Lower lobe of right lung (tissue), 2 donors: ENCODE data around the gene NPAS2. TPM values are rescaled to one million over a fixed set of nuclear protein-coding genes. Genes with fewer than 3 reads are reported as not detected.

Experiments used
- ATAC-seq, 2 donors: fragments of 200-7000 bp; cut with Tn5 transposase; one replicate each; pipeline ENCODE4 v1.9.1; 2020 to 2022; ENCODE audit warnings: mild to moderate bottlenecking in 2 of 2, moderate library complexity in 2 of 2
- DNase-seq: peaks from one replicate; pipeline ENCODE4 v3.0.0-alpha.2; 2020
- H3K27ac ChIP-seq: fragments of 200-600 bp; one replicate; pipeline ENCODE4 v1.8.0; 2022
- H3K27me3 ChIP-seq: fragments of 200-600 bp; one replicate; pipeline ENCODE4 v1.8.0; 2022; ENCODE audit warnings: low read depth
- H3K36me3 ChIP-seq: fragments of 200-600 bp; one replicate; pipeline ENCODE4 v1.8.0; 2022; ENCODE audit warnings: mild to moderate bottlenecking
- H3K4me1 ChIP-seq: fragments of 200-600 bp; one replicate; pipeline ENCODE4 v1.8.0; 2022
- H3K4me3 ChIP-seq: fragments of 200-600 bp; one replicate; pipeline ENCODE4 v1.8.0; 2022; ENCODE audit warnings: mild to moderate bottlenecking
- H3K9me3 ChIP-seq: fragments of 200-600 bp; one replicate; pipeline ENCODE4 v1.8.0; 2022
- intact Hi-C: fragments of 100-400 bp; cut with DNase I; formaldehyde crosslinking; loops from one replicate; pipeline ENCODE4 v1.11.0; 2022
- total RNA-seq: library from RNA; stranded (reverse); fragmentation: NEBNext Ultra II Directional; extraction: Animal tissue kit (Norgen Biotek cat#: 25700); gene quantifications from one replicate; pipeline ENCODE4 v1.2.1, GENCODE V29; 2021
- TF ChIP-seq, protein P1 (sequence below): fragments of 200-600 bp; IDR thresholded peaks from one replicate; pipeline ENCODE4 v1.8.0; 2022; ENCODE audit warnings: antibody characterized with exemption, mild to moderate bottlenecking
- donor health status: DM: no; HTN: yes; CAD: no; lungs with severe emphysema.

NPAS2 gene
- total RNA-seq, 1 donor from 2014 or later: 10.1 TPM

DNA sequence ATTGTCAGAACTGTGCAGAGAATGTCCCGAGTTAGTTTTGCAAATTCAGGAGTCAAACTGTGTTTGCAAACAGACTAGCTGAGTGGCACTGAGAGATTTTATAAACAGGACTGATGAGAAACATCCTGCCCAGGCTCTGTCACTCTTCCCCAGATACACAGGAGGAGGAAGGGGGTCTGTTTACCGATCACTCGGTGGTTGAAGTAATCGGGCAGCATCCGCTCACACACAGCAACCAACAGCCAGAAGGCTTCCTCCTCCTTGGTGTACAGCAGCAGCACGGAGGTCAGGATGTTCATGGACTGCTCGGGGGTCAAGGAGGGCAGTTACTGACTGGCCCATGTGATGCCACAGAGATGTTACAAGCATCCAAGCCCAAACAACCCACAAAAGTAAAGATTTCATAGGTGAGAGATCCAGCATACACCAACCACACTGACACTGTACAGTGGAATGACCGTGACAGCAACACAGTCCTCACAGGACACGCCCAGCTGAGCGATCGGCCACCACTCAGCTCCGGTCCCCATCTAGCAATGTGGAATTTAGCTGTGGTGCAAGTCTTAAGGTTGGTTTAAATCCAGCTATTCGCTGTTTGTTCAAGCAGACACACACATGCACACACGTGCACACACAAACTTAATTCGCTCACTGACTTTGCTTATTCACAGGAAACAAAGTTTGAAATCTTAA is 212.3 kb downstream of the NPAS2 start:
- DNase-seq: no peak
- H3K9me3 ChIP-seq: no peaks in the 10 kb centered on the region
- no peak overlapping the region for H3K4me3 ChIP-seq
- no peaks in the 10 kb centered on the region for H3K4me1 ChIP-seq
- intact Hi-C loops: no loop called here
- ATAC-seq: no peak
- peaks cover 70% of the 10 kb centered on the region for H3K36me3 ChIP-seq
- H3K27me3 ChIP-seq: no peaks in the 10 kb centered on the region
- TF ChIP-seq, protein P1, sequence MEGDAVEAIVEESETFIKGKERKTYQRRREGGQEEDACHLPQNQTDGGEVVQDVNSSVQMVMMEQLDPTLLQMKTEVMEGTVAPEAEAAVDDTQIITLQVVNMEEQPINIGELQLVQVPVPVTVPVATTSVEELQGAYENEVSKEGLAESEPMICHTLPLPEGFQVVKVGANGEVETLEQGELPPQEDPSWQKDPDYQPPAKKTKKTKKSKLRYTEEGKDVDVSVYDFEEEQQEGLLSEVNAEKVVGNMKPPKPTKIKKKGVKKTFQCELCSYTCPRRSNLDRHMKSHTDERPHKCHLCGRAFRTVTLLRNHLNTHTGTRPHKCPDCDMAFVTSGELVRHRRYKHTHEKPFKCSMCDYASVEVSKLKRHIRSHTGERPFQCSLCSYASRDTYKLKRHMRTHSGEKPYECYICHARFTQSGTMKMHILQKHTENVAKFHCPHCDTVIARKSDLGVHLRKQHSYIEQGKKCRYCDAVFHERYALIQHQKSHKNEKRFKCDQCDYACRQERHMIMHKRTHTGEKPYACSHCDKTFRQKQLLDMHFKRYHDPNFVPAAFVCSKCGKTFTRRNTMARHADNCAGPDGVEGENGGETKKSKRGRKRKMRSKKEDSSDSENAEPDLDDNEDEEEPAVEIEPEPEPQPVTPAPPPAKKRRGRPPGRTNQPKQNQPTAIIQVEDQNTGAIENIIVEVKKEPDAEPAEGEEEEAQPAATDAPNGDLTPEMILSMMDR: no peak
- peak overlapping the region; percentile 9 for H3K27ac ChIP-seq

DNA sequence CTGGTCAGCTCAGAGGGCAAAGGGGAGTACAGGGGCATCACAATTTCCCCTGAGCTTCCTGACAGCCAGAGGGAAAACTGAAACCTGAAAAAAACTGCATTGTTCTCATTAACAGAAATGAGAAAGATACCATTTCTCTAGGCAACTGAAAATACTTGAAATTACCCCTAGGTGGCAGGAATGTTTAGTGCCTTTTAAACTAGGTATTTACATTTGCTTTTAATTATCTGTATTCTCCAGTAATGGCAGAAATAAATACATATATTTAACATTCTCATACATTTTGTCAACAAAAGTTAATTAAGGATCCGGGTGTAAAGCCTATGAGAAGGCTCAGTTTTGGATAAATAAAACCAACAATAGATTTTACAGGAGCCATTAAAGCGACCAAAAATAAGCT is 216.6 kb downstream of the NPAS2 start:
- no peaks in the 10 kb centered on the region for H3K27me3 ChIP-seq
- DNase-seq (no peak), ATAC-seq (no peak)
- no peak overlapping the region for H3K4me3 ChIP-seq
- TF ChIP-seq, protein P1: peak; percentile 42
- intact Hi-C loops: no loop called here
- H3K36me3 ChIP-seq: peaks cover 89% of the 10 kb centered on the region
- no peak overlapping the region for H3K27ac ChIP-seq
- H3K4me1 ChIP-seq: peaks cover 14% of the 10 kb centered on the region
- H3K9me3 ChIP-seq: no peaks in the 10 kb centered on the region

DNA sequence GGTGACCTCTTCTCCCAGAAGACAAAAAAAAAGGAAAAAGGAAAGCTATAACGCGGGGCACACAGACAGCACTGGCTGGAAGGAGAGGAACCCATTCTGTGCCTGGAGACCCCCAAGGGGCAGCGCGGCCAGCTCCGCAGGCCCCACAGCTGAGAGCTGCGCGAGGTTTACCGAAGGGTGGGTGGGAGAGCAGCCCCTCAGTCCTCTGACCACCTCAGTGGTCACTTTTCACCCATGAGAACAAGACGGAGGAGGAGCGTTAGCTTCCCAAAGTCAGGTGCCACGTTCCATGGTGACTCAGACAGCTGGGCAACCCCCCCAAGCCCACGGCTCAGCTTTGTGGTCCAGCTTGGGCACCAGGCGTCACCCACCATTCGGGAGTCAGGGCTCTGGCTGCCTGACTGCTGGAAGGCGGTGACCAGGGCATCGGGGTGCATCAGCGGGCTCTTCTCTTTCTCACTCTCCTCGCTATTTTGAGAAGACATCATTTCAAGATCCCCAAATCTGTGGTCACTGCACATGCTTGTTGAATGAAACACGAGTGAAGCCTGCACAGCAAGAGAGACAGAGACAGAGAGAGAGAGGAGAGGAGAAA is 217.3 kb downstream of the NPAS2 start:
- no peak for DNase-seq
- peaks cover 14% of the 10 kb centered on the region for H3K4me1 ChIP-seq
- H3K27me3 ChIP-seq: no peaks in the 10 kb centered on the region
- TF ChIP-seq, protein P1: no peak
- no peak overlapping the region for H3K4me3 ChIP-seq
- intact Hi-C loops: no loop called here
- peaks cover 82% of the 10 kb centered on the region for H3K36me3 ChIP-seq
- H3K27ac ChIP-seq: no peak overlapping the region
- no peaks in the 10 kb centered on the region for H3K9me3 ChIP-seq
- no peak for ATAC-seq

DNA sequence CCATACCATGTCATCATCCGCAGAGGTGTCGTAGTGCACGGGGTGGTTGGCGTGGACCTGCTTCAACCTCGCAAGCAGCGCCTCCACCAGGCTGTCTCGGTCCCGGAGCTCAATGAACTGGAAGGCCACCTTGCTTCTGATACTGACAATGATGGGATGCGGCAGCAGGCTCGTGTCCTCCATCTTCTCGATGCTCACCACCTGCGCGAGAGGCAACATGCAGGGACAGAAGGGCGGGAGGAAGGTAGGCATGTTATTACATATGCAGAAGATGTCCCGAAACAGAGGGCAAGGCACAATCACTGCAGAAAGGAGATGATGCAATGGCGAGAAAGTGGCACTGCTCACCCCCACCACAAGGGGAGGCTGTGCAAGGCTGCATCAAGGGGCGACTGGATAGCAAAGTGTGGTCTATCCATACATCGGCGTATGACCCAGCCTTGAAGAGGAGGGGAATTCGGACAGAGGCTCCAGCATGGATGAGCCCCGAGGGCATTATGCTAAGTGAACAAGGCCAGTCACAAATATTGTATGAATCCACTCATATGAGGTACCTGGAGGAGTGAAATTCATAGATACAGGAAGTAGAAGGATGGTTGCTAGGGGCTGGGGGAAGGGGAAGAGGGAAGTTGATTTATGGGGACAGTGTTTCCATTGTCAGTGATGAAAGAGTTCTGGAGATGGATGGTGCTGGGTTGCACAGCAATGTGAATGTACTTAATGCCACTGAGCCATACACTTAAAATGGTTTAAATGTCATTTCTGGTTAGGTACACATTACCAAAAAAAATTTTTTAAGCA is 218.7 kb downstream of the NPAS2 start:
- H3K27me3 ChIP-seq: no peaks in the 10 kb centered on the region
- peaks cover 14% of the 10 kb centered on the region for H3K4me1 ChIP-seq
- no peak overlapping the region for H3K27ac ChIP-seq
- H3K4me3 ChIP-seq: no peak overlapping the region
- no peaks in the 10 kb centered on the region for H3K9me3 ChIP-seq
- intact Hi-C loops: no loop called here
- DNase-seq (no peak), ATAC-seq (peak; percentile 38 to 42)
- TF ChIP-seq, protein P1: peak; percentile 38
- H3K36me3 ChIP-seq: peaks cover 69% of the 10 kb centered on the region

DNA sequence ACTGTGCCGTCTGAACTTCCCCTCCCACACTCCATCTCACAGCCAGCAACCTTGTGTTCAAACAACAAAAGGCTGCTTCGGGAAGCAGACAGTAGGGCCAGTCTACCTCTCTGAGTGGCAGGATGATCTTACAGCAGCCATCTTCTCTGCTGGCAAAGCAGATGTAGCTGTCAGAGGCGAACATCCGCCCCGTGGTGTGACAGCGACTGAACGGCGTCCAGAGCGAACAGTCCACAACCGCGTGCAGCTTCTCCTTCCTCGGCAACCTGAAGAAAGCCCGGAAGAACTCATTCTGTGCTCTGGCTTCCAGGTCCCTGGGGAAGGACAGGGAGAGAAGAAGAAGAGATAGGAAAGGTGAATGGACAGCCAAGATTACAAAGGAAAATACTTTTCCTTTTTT is 220.1 kb downstream of the NPAS2 start:
- DNase-seq: no peak
- TF ChIP-seq, protein P1: no peak
- H3K9me3 ChIP-seq: no peaks in the 10 kb centered on the region
- peaks cover 14% of the 10 kb centered on the region for H3K4me1 ChIP-seq
- no peak overlapping the region for H3K27ac ChIP-seq
- no peak overlapping the region for H3K4me3 ChIP-seq
- no peaks in the 10 kb centered on the region for H3K27me3 ChIP-seq
- no peak for ATAC-seq
- peaks cover 64% of the 10 kb centered on the region for H3K36me3 ChIP-seq
- intact Hi-C loops: no loop called here
